Measurements from ENCODE around the gene NUDT5.
"Not testable (repeated sequence)": the region's sequence is repeated elsewhere in the genome, so short reads cannot be mapped to it uniquely, and the experiment has no call there.

NUDT5 gene

GRCh38 chr10:12195603-12196506 lies at the start of gene NUDT5, which contains the start of gene CDC123:
Gene NUDT5, minus strand, starts transcription at chr10:12195891. Its CDS starts 9,600 bp downstream, at chr10:12186291.
Gene CDC123, plus strand, starts transcription at chr10:12196188. Its CDS starts 58 bp downstream, at chr10:12196246.
- peak; percentile 92 for DNase-seq

GRCh38 chr10:12243864-12244620 lies 48.4 kb upstream of the NUDT5 start:
- no peak for DNase-seq

- peak; percentile 69 for DNase-seq
Measured at GRCh38 chr10:12241810-12242529, 46.3 kb upstream of the NUDT5 start.

- DNase-seq = no peak
Measured at GRCh38 chr10:12238821-12239220, 43.1 kb upstream of the NUDT5 start.

GRCh38 chr10:12237265-12238220 lies 41.9 kb upstream of the NUDT5 start:
- DNase-seq = no peak

GRCh38 chr10:12235796-12236195 lies 40.1 kb upstream of the NUDT5 start:
- DNase-seq = no peak

- DNase-seq = no peak
Measured at GRCh38 chr10:12235116-12235694, 39.5 kb upstream of the NUDT5 start.

GRCh38 chr10:12234687-12235086 lies 39.0 kb upstream of the NUDT5 start:
- DNase-seq = not testable (repeated sequence)

GRCh38 chr10:12228851-12229250 lies 33.2 kb upstream of the NUDT5 start:
- DNase-seq = no peak

GRCh38 chr10:12226438-12226837 lies 30.7 kb upstream of the NUDT5 start:
- not testable (repeated sequence) for DNase-seq

GRCh38 chr10:12225444-12225843 lies 29.8 kb upstream of the NUDT5 start:
- DNase-seq = no peak

GRCh38 chr10:12221323-12222298 lies 25.9 kb upstream of the NUDT5 start:
- DNase-seq = no peak

GRCh38 chr10:12218991-12219390 lies 23.3 kb upstream of the NUDT5 start:
- DNase-seq = no peak

- peak; percentile 43 for DNase-seq
Measured at GRCh38 chr10:12214763-12215218, 19.1 kb upstream of the NUDT5 start.

GRCh38 chr10:12214093-12214492 lies 18.4 kb upstream of the NUDT5 start:
- no peak for DNase-seq

GRCh38 chr10:12213621-12214020 lies 17.9 kb upstream of the NUDT5 start:
- DNase-seq = no peak

- DNase-seq = no peak
Measured at GRCh38 chr10:12212454-12212853, 16.8 kb upstream of the NUDT5 start.

- DNase-seq = no peak
Measured at GRCh38 chr10:12208460-12208859, 12.8 kb upstream of the NUDT5 start.

GRCh38 chr10:12207114-12207513 lies 11.4 kb upstream of the NUDT5 start:
- DNase-seq = no peak

- DNase-seq = no peak
Measured at GRCh38 chr10:12205082-12205481, 9.4 kb upstream of the NUDT5 start.

Data from activated CD4-positive, alpha-beta T cell treated with anti-CD3 and anti-CD28 coated beads for 48 hours (primary cell).